Measurements from ENCODE around the gene MRTFB.

GRCh38 chr16:14291286-14291685 is 220.2 kb downstream of the MRTFB start:
- TF ChIP-seq PATZ1 (CRISPR knock-in tag; IDR thresholded peaks at IDR 0.05; ENCODE audit: borderline replicate concordance) = no peak
- TF ChIP-seq ZC3H10 (CRISPR knock-in tag; IDR thresholded peaks at IDR 0.05) = no peak
- TF ChIP-seq ZNF565 (CRISPR knock-in tag; conservative IDR thresholded peaks at IDR 0.05; ENCODE audit: low read depth) = no peak
- TF ChIP-seq CSDC2 (CRISPR knock-in tag; IDR thresholded peaks at IDR 0.05) = no peak
